ENCODE data around the gene AK8. TPM values are rescaled to one million over a fixed set of nuclear protein-coding genes. Genes with fewer than 3 reads are reported as not detected.

Gene AK8
- total RNA-seq, 4 donors from 2014 or later, result 0.27 to 1.3 TPM; not detected in 2

GRCh38 chr9:132783006-132783405 is 95.1 kb downstream of the AK8 start:
- peaks cover 0 to under 1% of the 10 kb centered on the region in 2 donors for H3K9me3 ChIP-seq
- no peak overlapping the region for H3K27ac ChIP-seq
- in situ Hi-C loops (cut with MboI; ENCODE audit: low pct_ligation_motif_present in 1 of 4, low pct_unique_long_range_greater_than_20kb in 1 of 4, low sequenced_read_pairs in 3 of 4) (no loop called here), intact Hi-C loops (cut with DNase I; ENCODE audit: low total_unique reads) (no loop called here)
- no peak overlapping the region for H3K4me3 ChIP-seq
- no peak for TF ChIP-seq POLR2AphosphoS5 (IDR thresholded peaks at IDR 0.05)
- no peak for TF ChIP-seq EP300 (IDR thresholded peaks at IDR 0.05; ENCODE audit: low read depth)
- no peak for TF ChIP-seq POLR2A (IDR thresholded peaks at IDR 0.05)
- TF ChIP-seq, protein P1, sequence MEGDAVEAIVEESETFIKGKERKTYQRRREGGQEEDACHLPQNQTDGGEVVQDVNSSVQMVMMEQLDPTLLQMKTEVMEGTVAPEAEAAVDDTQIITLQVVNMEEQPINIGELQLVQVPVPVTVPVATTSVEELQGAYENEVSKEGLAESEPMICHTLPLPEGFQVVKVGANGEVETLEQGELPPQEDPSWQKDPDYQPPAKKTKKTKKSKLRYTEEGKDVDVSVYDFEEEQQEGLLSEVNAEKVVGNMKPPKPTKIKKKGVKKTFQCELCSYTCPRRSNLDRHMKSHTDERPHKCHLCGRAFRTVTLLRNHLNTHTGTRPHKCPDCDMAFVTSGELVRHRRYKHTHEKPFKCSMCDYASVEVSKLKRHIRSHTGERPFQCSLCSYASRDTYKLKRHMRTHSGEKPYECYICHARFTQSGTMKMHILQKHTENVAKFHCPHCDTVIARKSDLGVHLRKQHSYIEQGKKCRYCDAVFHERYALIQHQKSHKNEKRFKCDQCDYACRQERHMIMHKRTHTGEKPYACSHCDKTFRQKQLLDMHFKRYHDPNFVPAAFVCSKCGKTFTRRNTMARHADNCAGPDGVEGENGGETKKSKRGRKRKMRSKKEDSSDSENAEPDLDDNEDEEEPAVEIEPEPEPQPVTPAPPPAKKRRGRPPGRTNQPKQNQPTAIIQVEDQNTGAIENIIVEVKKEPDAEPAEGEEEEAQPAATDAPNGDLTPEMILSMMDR (IDR thresholded peaks at IDR 0.05), result no peak
- H3K36me3 ChIP-seq, result no peaks in the 10 kb centered on the region
- DNase-seq, result no peak
- H3K27me3 ChIP-seq, result peaks cover 20% of the 10 kb centered on the region
- H3K4me1 ChIP-seq, result no peaks in the 10 kb centered on the region
- 65% methylated on average over 4 of the region's 4 CpGs; no CpG with 5 or more reads in 1 of the 2 donors for WGBS, 2 donors (ENCODE audit: low coverage in 1 of 2)

GRCh38 chr9:132782037-132782436 is 96.0 kb downstream of the AK8 start:
- DNase-seq, result no peak
- intact Hi-C loops (cut with DNase I; ENCODE audit: low total_unique reads) (no loop called here), in situ Hi-C loops (cut with MboI; ENCODE audit: low pct_ligation_motif_present in 1 of 4, low pct_unique_long_range_greater_than_20kb in 1 of 4, low sequenced_read_pairs in 3 of 4) (no loop called here)
- H3K36me3 ChIP-seq, result no peaks in the 10 kb centered on the region
- TF ChIP-seq POLR2A (IDR thresholded peaks at IDR 0.05), result no peak
- TF ChIP-seq EP300 (IDR thresholded peaks at IDR 0.05; ENCODE audit: low read depth), result no peak
- no peak for TF ChIP-seq POLR2AphosphoS5 (IDR thresholded peaks at IDR 0.05)
- TF ChIP-seq, protein P1 (IDR thresholded peaks at IDR 0.05), result no peak
- H3K27me3 ChIP-seq, result peaks cover 20% of the 10 kb centered on the region
- no peak overlapping the region for H3K27ac ChIP-seq
- 57 to 78% methylated on average over 5 to 9 of the region's 9 CpGs for WGBS, 2 donors (ENCODE audit: low coverage in 1 of 2)
- no peak overlapping the region for H3K4me3 ChIP-seq
- no peaks in the 10 kb centered on the region for H3K4me1 ChIP-seq
- H3K9me3 ChIP-seq, result no peaks in the 10 kb centered on the region

DNA sequence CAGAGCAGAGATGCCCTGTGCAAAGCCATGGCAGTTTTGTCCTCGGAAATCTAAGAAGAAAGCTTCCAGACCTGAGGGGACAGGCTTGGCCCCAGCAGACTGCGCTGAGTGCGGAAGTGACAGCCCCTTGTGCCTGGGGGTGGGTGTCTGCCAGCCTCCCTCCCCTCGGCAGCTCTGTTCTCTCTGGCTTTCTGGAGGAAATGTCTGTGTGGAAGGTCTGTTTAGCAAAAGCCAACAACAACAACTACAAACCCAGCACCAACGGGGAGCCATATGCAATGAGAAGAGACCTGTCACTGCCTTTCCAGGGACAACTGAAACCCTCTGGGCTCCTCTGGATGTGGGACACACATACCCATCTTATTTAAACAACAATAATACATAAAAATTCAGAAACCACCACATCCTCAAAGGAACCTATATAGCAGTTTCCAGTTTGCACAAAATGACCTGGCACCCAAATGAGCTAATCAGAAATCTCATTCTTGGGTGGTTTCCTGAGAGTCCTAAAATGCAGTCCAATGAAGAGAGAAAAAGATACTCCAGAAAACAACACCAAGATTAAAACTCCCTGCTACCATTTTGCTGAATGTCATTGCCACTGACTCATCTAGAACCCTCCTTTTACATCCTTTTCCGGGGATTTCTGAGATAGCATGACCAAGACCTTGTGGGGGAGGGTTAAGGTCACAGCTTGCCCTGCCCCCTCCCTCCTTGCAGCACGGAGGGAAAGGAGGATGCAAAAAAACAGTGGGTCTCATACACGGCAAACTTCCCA is 97.7 kb downstream of the AK8 start:
- Histone ChIP-seq H3K36me3 (no peaks in the 10 kb centered on the region), H3K4me1 (no peaks in the 10 kb centered on the region), H3K4me3 (no peak overlapping the region), H3K27me3 (peaks cover 20% of the 10 kb centered on the region), H3K9me3 (no peaks in the 10 kb centered on the region), H3K27ac (no peak overlapping the region)
- in situ Hi-C loops (cut with MboI; ENCODE audit: low pct_ligation_motif_present in 1 of 4, low pct_unique_long_range_greater_than_20kb in 1 of 4, low sequenced_read_pairs in 3 of 4), result no loop called here
- no peak for TF ChIP-seq POLR2AphosphoS5 (IDR thresholded peaks at IDR 0.05)
- no peak for TF ChIP-seq POLR2A (IDR thresholded peaks at IDR 0.05)
- TF ChIP-seq, protein P1 (IDR thresholded peaks at IDR 0.05), result no peak
- TF ChIP-seq EP300 (IDR thresholded peaks at IDR 0.05; ENCODE audit: low read depth), result no peak
- intact Hi-C loops (cut with DNase I; ENCODE audit: low total_unique reads), result no loop called here
- no peak for DNase-seq
- WGBS, 2 donors (ENCODE audit: low coverage in 1 of 2), result 40 to 59% methylated on average over 3 to 8 of the region's 8 CpGs

DNA sequence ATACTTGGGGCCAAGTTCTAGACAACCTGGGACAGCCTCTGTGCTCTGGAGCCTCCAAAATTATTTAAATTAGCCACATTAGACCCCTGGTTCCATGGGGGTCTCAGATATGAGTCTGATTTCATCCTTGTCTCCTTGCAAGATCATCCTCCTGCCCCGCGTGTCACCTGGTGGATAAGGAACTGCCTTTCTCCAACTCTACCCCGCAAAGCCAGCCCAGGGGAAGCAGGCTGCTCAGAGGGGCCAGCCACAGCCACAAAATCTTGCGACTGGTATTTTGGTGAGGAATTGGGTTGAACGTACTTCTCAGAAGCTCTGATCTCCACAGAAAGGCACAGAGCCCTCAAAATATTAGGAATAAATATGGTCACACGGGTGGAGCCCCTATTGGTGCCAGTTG is 101.2 kb downstream of the AK8 start:
- no peaks in the 10 kb centered on the region for H3K36me3 ChIP-seq
- peaks cover 16% of the 10 kb centered on the region for H3K27me3 ChIP-seq
- no peaks in the 10 kb centered on the region for H3K4me1 ChIP-seq
- no peaks in the 10 kb centered on the region for H3K9me3 ChIP-seq
- intact Hi-C loops (cut with DNase I; ENCODE audit: low total_unique reads) (no loop called here), in situ Hi-C loops (cut with MboI; ENCODE audit: low pct_ligation_motif_present in 1 of 4, low pct_unique_long_range_greater_than_20kb in 1 of 4, low sequenced_read_pairs in 3 of 4) (no loop called here)
- H3K27ac ChIP-seq, result no peak overlapping the region
- no peak for DNase-seq
- 93 to 100% methylated on average over 1 to 6 of the region's 6 CpGs for WGBS, 2 donors (ENCODE audit: low coverage in 1 of 2)
- H3K4me3 ChIP-seq, result no peak overlapping the region
- TF ChIP-seq POLR2A (IDR thresholded peaks at IDR 0.05) (no peak), POLR2AphosphoS5 (IDR thresholded peaks at IDR 0.05) (no peak), EP300 (IDR thresholded peaks at IDR 0.05; ENCODE audit: low read depth) (no peak)
- TF ChIP-seq, protein P1 (IDR thresholded peaks at IDR 0.05), result no peak

Measured in transverse colon (tissue), 4 donors.